GM19043 (cell line): ENCODE data around the gene APOE.
A peak's percentile ranks its signal among the peaks of the same experiment; 100 is the strongest.
"Not testable (repeated sequence)": the region's sequence is repeated elsewhere in the genome, so short reads cannot be mapped to it uniquely, and the experiment has no call there.

Experiments used
- ATAC-seq: cut with Tn5 transposase; IDR thresholded peaks from one replicate; pipeline ENCODE4 v1.9.1; 2021; ENCODE audit warnings: low read depth; ENCODE audit not compliant: unreplicated experiment

The APOE gene

GRCh38 chr19:44908074-44908835, 2.7 kb downstream of the APOE start:
- ATAC-seq: no peak

- no peak for ATAC-seq
Measured at GRCh38 chr19:44908836-44909261, 3.3 kb downstream of the APOE start.

GRCh38 chr19:44909775-44910174, 4.2 kb downstream of the APOE start:
- no peak for ATAC-seq

GRCh38 chr19:44911896-44912295, 6.3 kb downstream of the APOE start:
- not testable (repeated sequence) for ATAC-seq

- ATAC-seq: no peak
Measured at GRCh38 chr19:44912854-44913253, 7.3 kb downstream of the APOE start.

GRCh38 chr19:44913512-44914432, 8.2 kb downstream of the APOE start:
- not testable (repeated sequence) for ATAC-seq

GRCh38 chr19:44914433-44915206, 9.0 kb downstream of the APOE start, which contains the start of gene APOC1:
Gene APOC1, plus strand, starts transcription at chr19:44914608. Its CDS starts 284 bp downstream, at chr19:44914892.
- ATAC-seq: peak; percentile 97

- no peak for ATAC-seq
Measured at GRCh38 chr19:44924243-44924725, 18.7 kb downstream of the APOE start.

GRCh38 chr19:44925114-44925891, 19.7 kb downstream of the APOE start:
- ATAC-seq: no peak

- not testable (repeated sequence) for ATAC-seq
Measured at GRCh38 chr19:44926245-44927077, 20.9 kb downstream of the APOE start.

- ATAC-seq: no peak
Measured at GRCh38 chr19:44927746-44928145, 22.1 kb downstream of the APOE start.

GRCh38 chr19:44930088-44930487, 24.5 kb downstream of the APOE start:
- ATAC-seq: no peak

- ATAC-seq: no peak
Measured at GRCh38 chr19:44931541-44931940, 25.9 kb downstream of the APOE start.

GRCh38 chr19:44939668-44940067, 34.1 kb downstream of the APOE start:
- ATAC-seq: no peak

GRCh38 chr19:44942067-44942571, 36.5 kb downstream of the APOE start, which contains the start of gene APOC4:
Gene APOC4, plus strand, starts transcription at chr19:44942237. Its CDS starts 41 bp downstream, at chr19:44942278.
- no peak for ATAC-seq

GRCh38 chr19:44943801-44944249, 38.2 kb downstream of the APOE start:
- peak; percentile 47 for ATAC-seq

- no peak for ATAC-seq
Measured at GRCh38 chr19:44947041-44947581, 41.5 kb downstream of the APOE start.

GRCh38 chr19:44948237-44948636, 42.6 kb downstream of the APOE start:
- no peak for ATAC-seq
